Left hindlimb (tissue), 1 donor: ENCODE results near the gene RGS9.
"Not testable (repeated sequence)": the region's sequence is repeated elsewhere in the genome, so short reads cannot be mapped to it uniquely, and the experiment has no call there.

ENCODE experiments used
- DNase-seq: peaks from one replicate; pipeline ENCODE4 v3.0.0-alpha.2; 2018

Gene RGS9

GRCh38 chr17:65185062-65185461, 47.9 kb downstream of the RGS9 start:
- DNase-seq = no peak

- no peak for DNase-seq
Observed at GRCh38 chr17:65185668-65186382, 48.7 kb downstream of the RGS9 start.

GRCh38 chr17:65190467-65191097, 53.4 kb downstream of the RGS9 start:
- DNase-seq = no peak

- DNase-seq = no peak
Observed at GRCh38 chr17:65191811-65192740, 54.9 kb downstream of the RGS9 start.

- DNase-seq = no peak
Observed at GRCh38 chr17:65193305-65193704, 56.1 kb downstream of the RGS9 start.

- DNase-seq = no peak
Observed at GRCh38 chr17:65193716-65194293, 56.6 kb downstream of the RGS9 start.

GRCh38 chr17:65194670-65195334, 57.6 kb downstream of the RGS9 start:
- no peak for DNase-seq

- DNase-seq = no peak
Observed at GRCh38 chr17:65195716-65196115, 58.5 kb downstream of the RGS9 start.

- no peak for DNase-seq
Observed at GRCh38 chr17:65196617-65197016, 59.4 kb downstream of the RGS9 start.

- no peak for DNase-seq
Observed at GRCh38 chr17:65197201-65197600, 60.0 kb downstream of the RGS9 start.

- peak; percentile 44 for DNase-seq
Observed at GRCh38 chr17:65198653-65199382, 61.6 kb downstream of the RGS9 start.

GRCh38 chr17:65201331-65201730, 64.2 kb downstream of the RGS9 start:
- DNase-seq = no peak

- DNase-seq = no peak
Observed at GRCh38 chr17:65202844-65203571, 65.8 kb downstream of the RGS9 start.

GRCh38 chr17:65204001-65204400, 66.8 kb downstream of the RGS9 start:
- DNase-seq = no peak

- DNase-seq = no peak
Observed at GRCh38 chr17:65205655-65206054, 68.5 kb downstream of the RGS9 start.

- DNase-seq = not testable (repeated sequence)
Observed at GRCh38 chr17:65207448-65207847, 70.3 kb downstream of the RGS9 start.

- DNase-seq = no peak
Observed at GRCh38 chr17:65208717-65209116, 71.5 kb downstream of the RGS9 start.

GRCh38 chr17:65218261-65218660, 81.1 kb downstream of the RGS9 start:
- no peak for DNase-seq

- DNase-seq = no peak
Observed at GRCh38 chr17:65219124-65219523, 82.0 kb downstream of the RGS9 start.

- no peak for DNase-seq
Observed at GRCh38 chr17:65219707-65220106, 82.5 kb downstream of the RGS9 start.

- DNase-seq = no peak
Observed at GRCh38 chr17:65220732-65221131, 83.6 kb downstream of the RGS9 start.
